HG02763 (cell line): Measurements from ENCODE around the gene EML6.
"Not testable (repeated sequence)": the region's sequence is repeated elsewhere in the genome, so short reads cannot be mapped to it uniquely, and the experiment has no call there.

ENCODE experiments used
- ATAC-seq: cut with Tn5 transposase; IDR thresholded peaks from one replicate; pipeline ENCODE4 v1.9.1; 2021; ENCODE audit warnings: mild to moderate bottlenecking, moderate library complexity; ENCODE audit not compliant: unreplicated experiment

EML6 gene

GRCh38 chr2:54723131-54723995, at the start of gene EML6:
EML6 (plus strand) TSS chr2:54723662; CDS start chr2:54725062, 1,400 bp downstream.
- peak; percentile 99 for ATAC-seq

- no peak for ATAC-seq
These were observed 48.2 kb upstream of the EML6 start for GRCh38 chr2:54675281-54675680.

- no peak for ATAC-seq
These were observed 47.7 kb upstream of the EML6 start for GRCh38 chr2:54675738-54676137.

- no peak for ATAC-seq
These were observed 46.8 kb upstream of the EML6 start for GRCh38 chr2:54676656-54677055.

- ATAC-seq: no peak
These were observed 45.8 kb upstream of the EML6 start for GRCh38 chr2:54677476-54678265.

GRCh38 chr2:54678719-54679118, 44.7 kb upstream of the EML6 start:
- ATAC-seq: no peak

GRCh38 chr2:54680397-54681041, 42.9 kb upstream of the EML6 start:
- ATAC-seq: peak; percentile 68

GRCh38 chr2:54681416-54681815, 42.0 kb upstream of the EML6 start:
- no peak for ATAC-seq

GRCh38 chr2:54683596-54683995, 39.9 kb upstream of the EML6 start:
- ATAC-seq: no peak

- ATAC-seq: no peak
These were observed 38.1 kb upstream of the EML6 start for GRCh38 chr2:54685263-54685775.

GRCh38 chr2:54687595-54688152, 35.8 kb upstream of the EML6 start:
- ATAC-seq: no peak

GRCh38 chr2:54691445-54692135, 31.9 kb upstream of the EML6 start:
- no peak for ATAC-seq

GRCh38 chr2:54692556-54692955, 30.9 kb upstream of the EML6 start:
- ATAC-seq: no peak

GRCh38 chr2:54695378-54695777, 28.1 kb upstream of the EML6 start:
- no peak for ATAC-seq

GRCh38 chr2:54697934-54698333, 25.5 kb upstream of the EML6 start:
- ATAC-seq: no peak

GRCh38 chr2:54698926-54699325, 24.5 kb upstream of the EML6 start:
- ATAC-seq: not testable (repeated sequence)

- no peak for ATAC-seq
These were observed 23.8 kb upstream of the EML6 start for GRCh38 chr2:54699665-54700064.

GRCh38 chr2:54701029-54701428, 22.4 kb upstream of the EML6 start:
- no peak for ATAC-seq

- ATAC-seq: no peak
These were observed 19.2 kb upstream of the EML6 start for GRCh38 chr2:54704238-54704637.
